HEK293 (cell line): Measurements from ENCODE around the gene USP46.

ENCODE experiments used
- CTCF ChIA-PET: fragments of 350-600 bp; formaldehyde crosslinking; extraction: SDS; loops from one replicate; lab custom pipeline; 2021; ENCODE audit warnings: antibody characterized with exemption; lab: Yijun Ruan, JAX
- POLR2A ChIA-PET: fragments of 300-600 bp; formaldehyde crosslinking; extraction: SDS; loops from one replicate; lab custom pipeline; 2020; ENCODE audit warnings: antibody characterized with exemption, inconsistent platforms; lab: Yijun Ruan, JAX
- H3K27ac ChIP-seq: fragments of 200-500 bp; sonication (Bioruptor generic); 2 replicates; pipeline ENCODE4 v1.5.1; 2014; ENCODE audit warnings: low read depth, low read length, control low read depth, inconsistent platforms; ENCODE audit errors: extremely low read depth
- H3K36me3 ChIP-seq, 2 experiments: fragments of 200-500 bp in 1 of 2; sonication (Bioruptor generic) in 1 of 2; 1 replicate in 1 of 2; 2 replicates in 1 of 2; pipeline ENCODE4 v1.5.1; 2014 to 2017; ENCODE audit warnings: inconsistent platforms in 2 of 2, low read length in 2 of 2; ENCODE audit not compliant: control insufficient read depth in 2 of 2, insufficient read depth in 1 of 2
- H3K4me1 ChIP-seq: fragments of 200-500 bp; sonication (Bioruptor generic); 2 replicates; pipeline ENCODE4 v1.5.1; 2014; ENCODE audit warnings: mild to moderate bottlenecking, low read length, inconsistent platforms; ENCODE audit not compliant: control insufficient read depth, insufficient read depth
- H3K4me3 ChIP-seq: 2 replicates; pipeline ENCODE4 v1.5.1; 2011; ENCODE audit warnings: low read depth, mild to moderate bottlenecking, control low read depth, low read length, moderate library complexity
- H3K9me3 ChIP-seq: fragments of 200-500 bp; sonication (Bioruptor generic); 2 replicates; pipeline ENCODE4 v1.5.1; 2014; ENCODE audit warnings: low read depth, low read length, inconsistent platforms; ENCODE audit not compliant: control insufficient read depth, insufficient read depth
- MZF1 ChIP-seq: fragments of 450-650 bp; formaldehyde crosslinking; IDR thresholded peaks from 2 replicates; pipeline ENCODE4 v1.5.1; 2017; ENCODE audit warnings: missing biosample characterization, missing genetic modification characterization, borderline replicate concordance
- PRDM2 ChIP-seq: fragments of 450-650 bp; formaldehyde crosslinking; IDR thresholded peaks from 2 replicates; pipeline ENCODE4 v1.5.1; 2016; ENCODE audit warnings: missing biosample characterization, missing genetic modification characterization, borderline replicate concordance
- SETDB1 ChIP-seq: IDR thresholded peaks from one replicate; pipeline ENCODE4 v1.6.1; 2017; ENCODE audit warnings: mild to moderate bottlenecking, low read length, moderate library complexity, mixed read lengths; ENCODE audit not compliant: insufficient read length
- SP7 ChIP-seq: fragments of 450-650 bp; formaldehyde crosslinking; IDR thresholded peaks from 2 replicates; pipeline ENCODE4 v1.5.1; 2016; ENCODE audit warnings: missing biosample characterization, missing genetic modification characterization
- TRIM28 ChIP-seq: IDR thresholded peaks from 2 replicates; pipeline ENCODE4 v1.6.1; 2011; ENCODE audit warnings: low read length, control low read depth, borderline replicate concordance
- ZFP41 ChIP-seq: fragments of 450-650 bp; formaldehyde crosslinking; IDR thresholded peaks from 2 replicates; pipeline ENCODE4 v1.5.1; 2016; ENCODE audit warnings: missing biosample characterization, missing genetic modification characterization, borderline replicate concordance
- ZFP69B ChIP-seq: fragments of 450-650 bp; formaldehyde crosslinking; IDR thresholded peaks from 2 replicates; pipeline ENCODE4 v1.5.1; 2016; ENCODE audit warnings: missing biosample characterization, missing genetic modification characterization
- ZNF140 ChIP-seq: fragments of 450-650 bp; formaldehyde crosslinking; IDR thresholded peaks from 2 replicates; pipeline ENCODE4 v1.5.1; 2016; ENCODE audit warnings: missing biosample characterization, missing genetic modification characterization
- ZNF169 ChIP-seq: fragments of 450-650 bp; formaldehyde crosslinking; IDR thresholded peaks from 2 replicates; pipeline ENCODE4 v1.5.1; 2016; ENCODE audit warnings: missing biosample characterization, missing genetic modification characterization
- ZNF529 ChIP-seq: fragments of 450-650 bp; formaldehyde crosslinking; IDR thresholded peaks from 2 replicates; pipeline ENCODE4 v1.5.1; 2017; ENCODE audit warnings: missing genetic modification characterization, missing biosample characterization; ENCODE audit not compliant: insufficient replicate concordance
- ZNF624 ChIP-seq: fragments of 450-650 bp; formaldehyde crosslinking; IDR thresholded peaks from 2 replicates; pipeline ENCODE4 v1.5.1; 2017; ENCODE audit warnings: missing biosample characterization, missing genetic modification characterization
- ZNF677 ChIP-seq: fragments of 450-650 bp; IDR thresholded peaks from 2 replicates; pipeline ENCODE4 v1.5.0; 2018; ENCODE audit warnings: missing biosample characterization, mild to moderate bottlenecking, missing genetic modification characterization, moderate library complexity
- ZNF707 ChIP-seq: fragments of 450-650 bp; formaldehyde crosslinking; IDR thresholded peaks from 2 replicates; pipeline ENCODE4 v1.5.1; 2016; ENCODE audit warnings: missing biosample characterization, missing genetic modification characterization
- ZNF785 ChIP-seq: fragments of 450-650 bp; formaldehyde crosslinking; IDR thresholded peaks from 2 replicates; pipeline ENCODE4 v1.5.1; 2016; ENCODE audit warnings: missing biosample characterization, missing genetic modification characterization
- ZSCAN23 ChIP-seq: fragments of 450-650 bp; formaldehyde crosslinking; IDR thresholded peaks from 2 replicates; pipeline ENCODE4 v1.5.1; 2016; ENCODE audit warnings: missing biosample characterization, missing genetic modification characterization
- ZSCAN4 ChIP-seq: fragments of 450-650 bp; formaldehyde crosslinking; IDR thresholded peaks from 2 replicates; pipeline ENCODE4 v1.5.1; 2017; ENCODE audit warnings: missing biosample characterization, missing genetic modification characterization

The USP46 gene

DNA sequence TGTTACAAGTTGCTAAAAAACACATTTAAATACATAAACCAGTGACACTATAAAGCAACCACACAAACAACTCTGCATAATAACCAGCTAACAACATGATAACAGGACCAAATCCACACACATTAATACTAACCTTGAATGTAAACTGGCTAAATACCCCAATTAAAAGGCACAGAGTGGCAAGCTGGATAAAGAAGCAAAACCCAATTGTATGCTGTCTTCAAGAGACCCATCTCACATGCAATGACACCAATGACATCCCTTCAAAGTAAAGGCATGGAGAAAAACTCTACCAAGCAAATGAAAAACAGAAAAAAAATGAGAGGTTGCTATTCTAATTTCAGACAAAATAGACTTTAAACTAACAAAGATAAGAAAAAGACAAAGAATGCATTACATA lies 34.4 kb upstream of the USP46 start:
- Histone ChIP-seq H3K9me3 (no peaks in the 10 kb centered on the region), H3K27ac (no peak overlapping the region), H3K4me1 (no peaks in the 10 kb centered on the region), H3K4me3 (no peak overlapping the region), H3K36me3 (no peaks in the 10 kb centered on the region)
- POLR2A ChIA-PET = no interaction called here
- TF ChIP-seq SP7 (tag by site-specific recombination) (no peak), MZF1 (tag by site-specific recombination) (no peak), ZSCAN23 (tag by site-specific recombination) (no peak), ZNF529 (peak; percentile 94), ZNF707 (no peak), TRIM28 (peak; percentile 95), SETDB1 (peak; percentile 96), ZFP69B (tag by site-specific recombination) (no peak), PRDM2 (tag by site-specific recombination) (no peak), ZNF677 (tag by site-specific recombination) (no peak), ZSCAN4 (tag by site-specific recombination) (no peak), ZNF624 (tag by site-specific recombination) (no peak), ZNF140 (no peak), ZNF169 (tag by site-specific recombination) (no peak)
- CTCF ChIA-PET = no interaction called here

DNA sequence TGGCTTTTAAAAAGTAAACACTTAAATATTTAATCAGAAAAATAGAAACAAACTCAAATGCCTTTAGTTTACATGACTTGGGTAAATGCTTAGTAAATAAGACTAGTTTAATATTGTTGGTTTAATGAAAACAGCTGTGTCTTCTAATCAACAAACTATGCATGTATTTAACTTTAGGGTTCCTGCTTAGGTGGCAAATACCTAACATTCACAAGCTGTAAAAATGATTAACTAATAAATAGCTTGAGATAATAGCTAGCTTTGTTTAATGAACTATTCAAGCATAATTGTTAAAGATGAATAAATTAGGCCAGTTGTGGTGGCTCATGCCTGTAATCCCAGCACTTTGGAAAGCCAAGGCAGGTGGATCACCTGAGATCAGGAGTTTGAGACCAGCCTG lies 30.0 kb upstream of the USP46 start:
- Histone ChIP-seq H3K9me3 (no peaks in the 10 kb centered on the region), H3K27ac (no peak overlapping the region), H3K4me1 (no peaks in the 10 kb centered on the region), H3K4me3 (no peak overlapping the region), H3K36me3 (no peaks in the 10 kb centered on the region)
- ChIA-PET CTCF (interaction anchor here (1.2 to 1.7 kb wide), 2 partner anchors 222 to 293 kb away, joined by 3 read pairs; no protein-coding TSS in a partner anchor), POLR2A (interaction anchor here (0.9 kb wide), 1 partner anchor 23 kb away, joined by 3 read pairs; no protein-coding TSS in a partner anchor)
- TF ChIP-seq ZFP41 (tag by site-specific recombination) (no peak), ZNF785 (tag by site-specific recombination) (no peak), PRDM2 (tag by site-specific recombination) (no peak)
